ENCODE data around the gene PDE4D.

GRCh38 chr5:59218424-59219045 lies 675.0 kb downstream of the PDE4D start:
- peak in 3 of 6 experiments; percentile 32 to 49 (median 32) for TF ChIP-seq CTCF (IDR thresholded peaks at IDR 0.05)
- no peak for TF ChIP-seq POLR2A (IDR thresholded peaks at IDR 0.05)

All from esophagus squamous epithelium (tissue), 4 donors.